Measurements from ENCODE around the gene HNF4A.
"Not testable (repeated sequence)": the region's sequence is repeated elsewhere in the genome, so short reads cannot be mapped to it uniquely, and the experiment has no call there.

The HNF4A gene

DNA sequence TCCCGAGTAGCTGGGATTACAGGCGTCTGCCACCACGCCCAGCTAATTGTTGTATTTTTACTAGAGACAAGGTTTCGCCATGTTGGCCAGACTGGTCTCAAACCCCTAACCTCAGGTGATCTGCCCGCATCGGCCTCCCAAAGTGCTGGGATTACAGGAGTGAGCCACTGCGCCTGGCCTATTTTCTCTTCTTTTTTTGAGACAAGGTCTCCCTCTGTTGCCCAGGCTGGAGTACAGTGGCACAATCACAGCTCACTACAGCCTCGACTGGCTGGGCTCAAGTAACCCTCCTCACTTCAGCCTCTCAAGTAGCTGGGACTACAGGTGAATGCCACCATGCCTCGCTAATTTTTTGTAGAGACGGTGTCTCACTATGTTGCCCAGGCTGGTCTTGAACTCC is 9.6 kb upstream of the HNF4A start:
- DNase-seq: not testable (repeated sequence)

- DNase-seq: no peak
Measured at GRCh38 chr20:44348168-44348659, 7.3 kb upstream of the HNF4A start.

DNA sequence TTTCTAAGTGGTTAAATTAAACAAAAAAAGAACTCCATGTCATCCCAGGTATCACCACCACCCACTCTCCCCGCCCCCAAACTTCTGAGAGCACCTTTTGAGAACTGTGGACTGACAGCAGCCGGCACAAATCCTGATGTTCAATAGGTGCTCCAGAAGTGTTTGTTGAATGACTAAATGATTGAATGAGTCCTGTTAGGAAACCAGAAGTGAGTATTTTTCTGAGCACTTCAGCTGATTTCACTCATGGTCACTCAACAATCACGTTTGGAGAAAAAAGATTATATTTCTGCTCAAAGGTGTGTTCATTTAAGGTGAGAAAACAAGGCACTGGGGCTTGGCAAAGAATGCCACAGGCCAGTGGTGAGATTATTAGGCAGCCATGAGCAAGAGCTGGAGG is 6.2 kb upstream of the HNF4A start:
- no peak for DNase-seq

DNA sequence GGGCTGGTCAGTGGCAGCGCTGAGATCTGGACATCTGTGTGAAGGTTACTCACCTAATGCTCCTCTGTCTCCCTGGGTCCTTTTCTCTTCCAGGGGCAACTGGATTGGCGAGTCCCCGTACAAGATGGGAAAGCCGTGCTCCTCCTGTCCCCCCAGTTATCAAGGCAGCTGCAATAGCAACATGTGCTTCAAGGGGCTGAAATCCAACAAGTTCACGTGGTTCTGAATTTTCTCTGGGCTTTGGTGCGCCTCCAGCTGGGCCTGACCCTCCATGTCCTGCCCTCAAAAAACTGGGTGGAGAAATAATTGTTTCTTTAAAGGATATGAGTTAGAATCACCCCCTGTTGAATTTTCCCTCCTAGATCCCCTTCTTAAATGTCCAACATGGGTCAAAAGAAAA is 4.9 kb upstream of the HNF4A start:
- DNase-seq: no peak

DNA sequence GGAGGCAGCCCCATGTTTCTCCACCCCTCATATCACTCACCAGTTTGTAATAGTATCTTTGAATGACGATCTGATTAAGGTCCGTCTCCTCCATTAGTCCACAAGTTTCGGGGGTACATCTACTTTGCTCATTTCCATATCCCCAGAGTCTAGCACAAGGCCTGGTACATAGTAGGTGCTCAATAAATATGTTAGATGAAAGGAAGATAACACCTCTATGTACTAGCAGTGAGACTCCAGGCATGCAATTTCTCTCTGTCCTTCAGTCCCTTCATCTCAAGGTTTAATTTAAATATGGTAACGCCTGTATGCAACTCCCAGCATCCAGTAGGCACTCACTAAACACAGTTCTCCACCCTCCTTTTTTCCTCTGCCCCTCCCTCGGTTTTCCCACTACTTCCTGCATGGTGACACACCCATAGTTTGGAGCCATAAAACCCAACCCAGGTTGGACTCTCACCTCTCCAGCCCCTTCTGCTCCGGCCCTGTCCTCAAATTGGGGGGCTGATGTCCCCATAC is 461 bp upstream of the HNF4A start:
- DNase-seq: no peak

- DNase-seq: no peak
Measured at GRCh38 chr20:44356353-44356723, 839 bp downstream of the HNF4A start.

- DNase-seq: no peak
Measured at GRCh38 chr20:44357020-44357419, 1.5 kb downstream of the HNF4A start.

DNA sequence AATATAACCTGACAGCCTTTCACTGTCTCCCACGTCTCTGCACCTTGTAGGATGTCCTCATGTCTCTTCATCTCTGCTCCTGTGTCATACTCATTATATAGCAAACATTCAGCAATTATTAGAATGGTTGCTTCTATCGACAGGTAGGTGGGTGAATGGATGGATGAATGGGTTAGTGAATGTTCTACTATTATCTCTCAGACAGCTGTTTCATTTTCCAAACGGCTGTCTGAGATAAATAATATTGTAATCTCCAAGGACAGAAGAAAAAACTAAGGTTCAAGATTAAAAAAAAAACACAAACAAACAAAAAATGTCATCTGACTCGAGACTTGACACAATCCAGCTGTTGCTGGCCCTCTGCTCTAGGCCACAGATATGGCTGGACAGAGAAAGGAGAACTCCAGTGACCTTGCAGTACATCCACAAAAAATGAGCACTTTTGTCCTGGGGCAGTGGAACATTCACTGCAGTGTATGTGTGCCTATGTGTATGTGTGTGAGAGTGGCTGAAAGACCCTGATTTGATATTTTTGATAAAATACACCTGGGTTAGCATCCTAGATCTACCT is 2.1 kb downstream of the HNF4A start:
- no peak for DNase-seq

DNA sequence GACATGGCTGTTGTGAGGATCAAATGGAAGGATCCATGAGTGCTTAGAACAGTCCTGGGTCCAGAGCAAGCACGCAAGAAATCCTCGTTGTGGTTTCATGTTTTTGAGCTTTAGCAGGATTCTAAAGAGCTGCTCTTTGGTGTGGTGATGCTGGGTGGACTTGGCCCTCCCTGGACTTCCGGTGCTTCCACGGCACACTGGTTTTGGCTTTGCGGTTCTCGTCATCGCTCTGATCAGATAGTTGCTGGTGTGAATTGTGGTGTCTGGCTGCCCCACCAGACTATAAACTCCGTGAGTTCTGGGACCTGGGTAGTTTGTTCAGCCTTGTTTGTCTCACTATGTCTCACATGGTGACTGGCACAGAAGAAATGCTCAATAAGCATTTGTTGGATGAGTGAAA is 3.3 kb downstream of the HNF4A start:
- DNase-seq: no peak

DNA sequence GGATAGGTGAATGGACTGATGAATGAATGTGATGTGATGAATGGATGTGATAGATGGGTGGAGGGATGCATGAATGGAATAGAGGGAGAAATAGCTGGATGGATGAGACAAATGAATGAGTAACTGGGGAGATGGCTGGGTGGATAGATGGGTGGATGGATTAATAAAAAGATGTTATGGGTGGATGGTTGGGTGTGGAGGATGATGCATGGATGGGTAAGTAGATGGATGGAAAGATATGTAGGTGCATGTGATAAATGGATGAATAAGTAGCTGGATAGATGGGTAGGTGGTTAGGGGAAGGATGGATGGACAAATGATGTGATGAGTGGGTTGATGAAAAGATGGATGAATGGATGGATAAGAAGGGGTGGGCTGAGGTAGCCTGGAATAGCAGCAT is 4.7 kb downstream of the HNF4A start:
- no peak for DNase-seq

GRCh38 chr20:44361021-44361420 is 5.5 kb downstream of the HNF4A start:
- no peak for DNase-seq

- no peak for DNase-seq
Measured at GRCh38 chr20:44362466-44362940, 7.0 kb downstream of the HNF4A start.

- DNase-seq: no peak
Measured at GRCh38 chr20:44364068-44364467, 8.6 kb downstream of the HNF4A start.

DNA sequence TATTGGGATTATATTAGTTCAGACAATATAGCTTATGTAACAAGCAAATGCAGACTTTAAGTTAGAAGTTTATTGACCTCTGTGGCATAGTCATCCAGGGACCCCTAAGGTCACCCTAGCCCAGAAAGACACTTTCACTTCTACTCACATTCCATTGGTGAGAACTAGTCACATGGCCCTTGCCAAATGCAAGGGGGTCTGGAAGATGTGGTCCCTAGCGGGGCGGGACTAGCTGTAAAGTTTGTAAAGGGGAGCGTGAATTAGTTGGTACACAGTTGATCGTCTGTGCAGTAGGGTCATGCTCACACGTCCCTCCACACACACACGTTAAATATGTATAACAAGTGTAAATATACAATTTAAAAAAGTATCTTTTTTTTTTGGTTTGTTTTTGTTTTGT is 9.3 kb downstream of the HNF4A start:
- DNase-seq: no peak

DNA sequence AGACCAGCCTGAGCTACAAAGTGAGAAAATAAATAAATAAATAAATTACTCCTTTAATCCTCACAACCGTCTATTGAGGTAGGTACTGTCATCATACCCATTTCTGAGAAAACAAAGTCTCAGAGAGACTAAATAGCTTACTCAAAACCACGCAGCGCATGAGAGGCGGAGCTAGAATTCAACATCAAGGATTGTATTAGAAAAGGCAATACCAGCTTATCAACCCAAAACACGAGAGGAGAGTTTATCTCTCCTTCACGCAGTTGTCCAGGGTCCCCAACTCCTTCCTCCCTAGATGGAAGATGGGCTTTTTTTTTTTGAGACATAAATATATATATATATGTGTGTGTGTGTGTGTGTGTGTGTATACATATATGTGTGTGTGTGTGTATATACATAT is 12.2 kb downstream of the HNF4A start:
- no peak for DNase-seq

GRCh38 chr20:44370639-44371218 is 15.2 kb downstream of the HNF4A start:
- no peak for DNase-seq

GRCh38 chr20:44382641-44383040 is 27.1 kb downstream of the HNF4A start:
- DNase-seq: no peak

DNA sequence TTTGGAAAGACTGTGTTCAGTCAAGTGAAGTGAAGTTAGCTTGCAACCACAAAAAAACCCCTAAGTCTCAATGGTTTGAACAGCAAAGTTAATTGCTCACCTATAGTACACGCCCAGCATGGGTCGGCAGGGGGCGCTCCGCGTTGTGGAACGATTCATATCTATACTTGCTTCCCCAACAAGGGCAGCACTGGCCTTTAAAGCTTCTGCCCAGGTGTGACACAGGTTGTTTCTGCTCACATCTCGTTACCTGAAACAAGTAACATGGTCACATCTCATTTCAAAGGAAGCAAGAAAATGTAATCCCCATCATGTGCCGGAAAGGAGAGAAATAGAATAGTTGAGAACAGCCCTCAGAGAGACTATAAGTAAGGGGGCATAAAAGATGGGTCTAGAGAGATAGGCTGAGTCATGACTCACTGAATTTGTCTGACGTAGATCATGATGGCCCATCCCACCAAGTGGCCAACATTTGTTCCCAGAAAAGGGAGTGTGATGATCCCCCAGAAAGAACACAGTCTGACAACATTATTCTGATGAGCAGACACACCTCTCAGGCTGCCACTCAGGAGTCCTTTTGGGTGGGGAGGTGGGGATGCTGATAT is 29.0 kb downstream of the HNF4A start:
- DNase-seq: peak; percentile 54

DNA sequence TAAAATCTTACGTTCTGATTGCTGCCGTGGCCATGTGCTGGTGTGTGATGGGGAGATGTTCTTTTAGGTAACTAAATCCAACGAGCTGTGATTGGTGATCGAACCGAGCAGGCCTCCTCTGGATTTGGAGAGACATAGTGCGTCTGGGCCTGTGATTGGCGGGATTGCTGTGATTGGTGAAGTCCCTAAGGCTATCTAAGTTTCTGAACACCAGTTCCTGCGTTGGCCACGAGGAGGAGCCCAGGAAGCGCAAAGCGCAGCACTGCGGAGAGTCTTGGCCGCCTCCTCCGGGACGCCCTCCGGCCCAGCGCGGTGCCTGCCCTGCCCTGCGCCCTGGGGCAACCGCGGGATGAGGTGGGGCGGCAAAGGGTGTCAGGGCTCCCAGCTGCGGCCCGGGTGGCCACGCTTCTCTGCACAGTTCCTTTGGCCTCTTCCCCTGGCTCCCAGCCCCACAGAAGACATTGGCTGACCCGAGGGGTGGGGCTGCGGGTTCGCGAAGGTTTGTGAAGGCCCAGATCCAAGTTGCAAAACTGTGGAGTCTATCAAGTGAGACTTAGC is 33.0 kb downstream of the HNF4A start:
- peak; percentile 4 for DNase-seq

GRCh38 chr20:44389871-44390270 is 34.4 kb downstream of the HNF4A start:
- DNase-seq: no peak

- no peak for DNase-seq
Measured at GRCh38 chr20:44390280-44390679, 34.8 kb downstream of the HNF4A start.

DNA sequence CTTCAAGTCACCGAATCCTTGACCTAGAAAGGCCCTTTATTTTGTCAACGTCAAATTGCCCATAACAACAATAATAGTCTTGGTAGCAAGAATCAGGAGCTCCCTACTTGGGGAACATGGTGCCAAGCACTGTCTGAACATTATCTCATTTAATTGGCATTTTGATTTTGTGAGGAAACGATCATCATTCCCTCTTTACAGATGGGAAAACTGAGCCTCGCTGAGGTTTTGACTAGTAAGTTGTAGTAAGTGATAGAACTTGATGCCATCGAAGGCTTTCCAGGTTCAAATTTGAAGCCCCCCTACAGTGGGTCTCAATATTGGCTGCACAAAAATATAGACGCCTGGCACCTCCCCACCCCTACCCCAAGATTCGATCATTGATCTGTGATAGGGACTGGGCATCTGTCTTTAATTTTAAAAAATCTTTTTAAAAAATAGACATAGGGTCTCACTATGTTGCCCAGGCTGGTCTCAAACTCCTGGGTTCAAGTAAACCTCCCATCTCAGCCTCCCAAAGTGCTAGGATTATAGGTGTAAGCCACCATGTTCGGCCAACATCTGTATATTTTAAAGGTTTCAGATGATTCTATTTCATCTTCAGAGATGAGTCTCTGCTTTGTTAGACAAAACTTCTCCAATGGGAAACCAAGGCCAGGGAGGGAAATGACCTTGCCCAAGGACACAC is 36.7 kb downstream of the HNF4A start:
- DNase-seq: no peak

Measured in NCI-H1436 (cell line).